EL (cell line): ENCODE measurements around the gene ADD2.

Experiments
- DNase-seq: peaks from one replicate; pipeline ENCODE4 v3.0.0-alpha.2; 2016

The ADD2 gene

GRCh38 chr2:70692256-70692655, 75.7 kb downstream of the ADD2 start:
- no peak for DNase-seq

DNA sequence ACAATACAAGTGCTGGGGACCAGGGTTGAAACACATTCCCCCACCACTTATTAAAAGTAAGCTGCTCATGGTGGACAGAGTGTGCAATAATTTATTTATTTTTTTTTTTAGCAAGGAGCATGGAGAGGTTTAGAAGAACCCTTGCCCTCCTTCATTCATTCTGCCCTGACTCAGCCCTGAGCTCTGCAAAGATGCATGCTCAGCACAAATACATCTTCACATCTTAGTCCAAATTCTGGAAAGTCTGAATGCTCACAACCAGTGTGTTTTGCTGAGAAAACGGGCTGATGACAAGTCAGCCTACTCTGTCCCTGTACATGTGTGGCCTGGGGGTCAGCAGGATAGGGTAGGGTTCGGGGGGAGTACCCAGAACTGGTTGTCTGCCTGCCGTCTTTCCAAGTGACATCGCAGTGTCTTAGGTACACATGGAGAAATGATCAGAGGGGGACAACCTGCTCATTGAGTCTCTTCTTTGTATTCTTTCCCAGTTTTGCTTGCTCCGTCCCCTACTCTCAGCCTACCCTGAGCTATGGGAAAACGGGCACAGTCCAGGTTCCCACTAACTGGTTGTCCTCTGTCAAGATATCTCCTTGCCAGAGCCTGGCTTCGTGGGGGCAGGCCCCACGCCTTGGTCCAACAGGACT, 76.4 kb downstream of the ADD2 start:
- DNase-seq = no peak

GRCh38 chr2:70690846-70691245, 77.2 kb downstream of the ADD2 start:
- DNase-seq = no peak

GRCh38 chr2:70688427-70688826, 79.6 kb downstream of the ADD2 start:
- no peak for DNase-seq

DNA sequence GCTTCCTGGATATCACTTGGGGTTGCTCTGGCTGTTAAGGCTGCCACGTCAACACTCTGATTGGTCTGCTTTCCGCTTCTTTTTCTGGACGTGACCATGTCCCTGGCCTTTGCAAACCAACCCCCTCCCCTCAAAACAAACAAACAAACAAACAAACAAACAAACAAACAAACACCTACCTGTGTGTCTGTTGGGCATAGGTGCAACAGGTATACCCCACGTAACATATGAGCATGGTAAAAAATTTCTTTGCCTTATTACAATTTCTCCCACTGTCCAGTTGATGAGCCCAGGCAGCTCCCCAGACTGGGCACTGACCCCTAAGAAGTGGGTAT, 80.6 kb downstream of the ADD2 start:
- DNase-seq = no peak

DNA sequence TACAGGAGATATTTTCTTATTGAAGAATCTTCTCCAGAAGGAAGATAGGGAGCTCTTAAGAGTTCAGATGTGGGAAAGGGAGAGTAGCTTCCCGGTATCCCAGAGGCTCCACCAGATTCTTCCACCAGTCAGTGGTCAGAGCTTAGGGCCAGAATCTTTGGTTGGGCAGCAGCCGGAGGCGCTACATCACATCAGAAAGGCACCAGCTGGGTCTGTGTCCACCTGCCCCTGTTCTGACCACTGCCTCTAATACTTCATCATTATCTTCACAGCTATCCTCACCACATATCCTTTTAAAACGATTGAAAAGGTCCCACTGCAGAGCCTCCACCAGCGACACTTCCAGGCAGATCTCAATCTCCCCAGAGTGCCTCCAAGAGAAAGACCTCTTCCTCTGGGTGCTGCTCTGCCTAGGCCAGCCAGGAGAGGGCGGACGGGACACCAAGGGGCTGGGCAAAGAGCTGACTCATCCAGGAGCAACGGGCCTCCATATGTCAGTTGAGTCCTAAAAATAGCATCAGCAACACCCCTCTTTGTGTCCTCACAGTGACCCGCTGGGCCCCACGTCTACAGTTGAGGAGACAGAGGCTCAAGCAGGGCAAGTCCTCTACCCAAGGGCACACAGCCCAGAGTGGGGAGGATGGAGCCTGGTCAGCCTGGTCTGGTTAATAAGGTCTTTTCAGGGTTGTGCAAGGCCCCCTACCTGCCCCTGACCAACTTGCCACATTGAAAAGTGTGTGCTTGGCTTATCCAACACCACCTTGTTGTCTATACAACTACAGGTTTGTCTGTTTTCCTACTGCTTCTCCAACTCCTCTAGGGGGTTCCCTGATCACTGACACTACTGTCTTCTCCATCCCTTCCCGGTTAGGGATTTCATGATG, 81.2 kb downstream of the ADD2 start:
- DNase-seq = peak; percentile 73

- no peak for DNase-seq
These were observed 82.2 kb downstream of the ADD2 start for GRCh38 chr2:70685771-70686171.

DNA sequence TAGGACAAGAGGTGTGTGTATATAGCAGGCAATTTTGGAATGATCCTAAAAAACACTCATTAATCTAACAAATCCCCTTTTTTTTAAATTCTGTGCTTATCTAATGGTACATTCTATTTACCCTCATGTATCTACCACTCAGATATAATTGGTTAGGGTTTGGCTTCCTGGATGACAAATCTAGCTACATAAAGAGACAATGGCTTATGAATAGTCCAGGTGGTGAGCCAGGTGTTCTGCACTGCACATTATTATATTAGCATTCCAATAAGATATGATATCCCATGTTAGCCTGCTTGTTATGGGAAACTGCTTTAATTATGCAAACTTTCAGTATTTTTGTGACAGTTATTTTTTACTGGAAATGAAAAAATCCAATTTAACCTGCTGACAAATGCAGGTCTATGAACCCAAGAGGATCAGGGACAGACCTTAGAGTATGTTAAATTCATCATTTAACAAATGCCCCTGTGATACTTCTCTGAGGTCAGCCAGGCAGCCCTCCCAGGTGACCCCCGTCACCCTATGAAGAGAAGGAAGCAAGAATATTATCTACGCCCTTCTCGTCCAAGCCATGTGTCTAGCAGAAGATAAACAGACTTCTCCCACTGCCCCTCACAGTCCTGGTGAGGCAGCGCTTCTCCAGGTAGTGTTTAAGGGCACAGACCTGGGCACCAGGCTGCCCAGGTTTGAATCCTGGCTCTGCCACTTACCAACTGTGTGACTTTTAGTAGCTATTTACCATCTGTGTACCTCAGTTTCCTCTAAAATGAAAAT, 83.0 kb downstream of the ADD2 start:
- no peak for DNase-seq

DNA sequence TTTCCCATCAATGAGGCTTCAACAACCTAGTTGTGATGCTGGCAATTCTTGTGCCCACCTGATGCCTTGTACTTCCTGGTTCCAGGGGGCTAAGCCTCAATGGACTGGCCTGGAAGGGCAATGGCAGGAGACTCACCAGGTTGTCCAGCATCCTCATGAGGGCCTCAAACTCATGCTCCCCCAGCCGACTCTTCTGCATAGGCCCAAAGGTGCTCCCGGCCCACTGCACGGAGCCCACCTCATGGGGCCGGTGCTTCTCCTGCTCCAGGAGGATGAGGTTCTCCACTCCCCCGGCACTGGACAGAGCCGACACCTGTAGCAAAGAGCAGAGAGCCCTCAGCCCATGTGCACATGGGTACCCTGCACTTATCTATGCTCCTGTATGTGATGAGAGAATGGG, 84.5 kb downstream of the ADD2 start:
- no peak for DNase-seq

- DNase-seq = no peak
These were observed 87.3 kb downstream of the ADD2 start for GRCh38 chr2:70680735-70681134.

GRCh38 chr2:70679259-70679658, 88.7 kb downstream of the ADD2 start:
- no peak for DNase-seq

- DNase-seq = no peak
These were observed 89.3 kb downstream of the ADD2 start for GRCh38 chr2:70678576-70679143.

DNA sequence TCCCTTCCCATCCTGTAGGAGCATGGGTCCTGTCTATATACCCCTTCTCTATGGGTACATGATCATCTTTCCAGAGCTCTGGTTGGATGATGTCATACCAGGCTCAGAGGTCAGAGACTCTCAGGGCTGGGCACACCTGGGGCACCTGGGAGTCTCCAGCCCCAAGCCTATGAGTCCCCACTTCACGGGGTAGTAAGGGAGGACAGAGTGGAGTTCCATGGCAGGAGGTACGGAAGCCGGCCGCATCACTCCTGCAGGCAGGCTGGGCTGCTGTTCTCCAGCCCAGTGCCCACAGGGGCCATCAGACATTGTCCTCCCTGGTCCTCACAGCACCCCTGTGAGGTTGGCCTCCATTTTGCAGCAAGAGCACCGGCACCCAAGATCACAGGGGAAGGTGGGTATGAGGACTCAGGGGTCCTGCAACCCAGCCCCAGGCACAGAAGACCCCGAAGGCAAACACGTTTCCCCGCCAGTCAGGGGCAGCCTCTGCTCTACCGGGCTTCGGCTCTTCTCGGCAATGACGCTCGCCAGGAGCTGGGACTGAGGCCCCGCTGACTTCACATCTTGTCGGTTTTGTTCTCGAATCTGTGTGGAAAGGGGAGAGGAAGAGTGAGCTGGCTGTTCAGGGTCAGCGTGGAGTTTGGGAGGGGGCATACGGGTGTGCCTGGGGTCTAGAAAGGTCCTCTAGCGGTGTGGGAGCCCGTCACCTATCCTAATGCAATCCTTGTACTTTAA, 91.5 kb downstream of the ADD2 start:
- no peak for DNase-seq

- DNase-seq = no peak
These were observed 92.1 kb downstream of the ADD2 start for GRCh38 chr2:70675862-70676261.

GRCh38 chr2:70674636-70675430, 93.2 kb downstream of the ADD2 start:
- no peak for DNase-seq

DNA sequence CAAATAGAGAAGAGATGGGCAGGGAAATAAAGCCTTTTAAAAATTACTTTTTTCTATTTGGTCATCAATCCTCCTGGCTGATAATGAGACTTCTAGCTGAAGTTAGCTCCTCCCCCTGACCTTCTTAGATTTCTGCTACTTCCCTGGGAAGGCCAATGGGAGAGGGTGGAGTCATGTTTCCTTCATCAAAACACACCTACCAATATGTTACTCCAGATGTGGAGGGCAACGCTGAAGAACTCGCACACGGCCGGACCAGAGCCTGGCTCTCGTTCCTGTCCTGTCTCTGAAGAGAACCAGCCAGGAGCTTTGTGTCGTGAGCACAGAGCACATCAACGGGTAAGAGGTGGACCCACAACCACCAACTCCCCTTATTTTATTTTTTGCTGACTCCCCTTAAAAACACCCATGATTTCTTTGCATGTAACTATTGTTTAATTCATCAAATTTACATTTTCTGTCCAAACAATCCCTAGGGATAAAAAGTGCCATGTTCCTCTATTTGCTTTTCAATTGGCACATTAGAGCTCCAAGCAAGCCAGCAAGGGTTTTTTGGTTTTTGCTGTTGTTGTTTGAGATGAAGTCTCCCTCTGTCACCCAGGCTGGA, 94.9 kb downstream of the ADD2 start:
- no peak for DNase-seq

DNA sequence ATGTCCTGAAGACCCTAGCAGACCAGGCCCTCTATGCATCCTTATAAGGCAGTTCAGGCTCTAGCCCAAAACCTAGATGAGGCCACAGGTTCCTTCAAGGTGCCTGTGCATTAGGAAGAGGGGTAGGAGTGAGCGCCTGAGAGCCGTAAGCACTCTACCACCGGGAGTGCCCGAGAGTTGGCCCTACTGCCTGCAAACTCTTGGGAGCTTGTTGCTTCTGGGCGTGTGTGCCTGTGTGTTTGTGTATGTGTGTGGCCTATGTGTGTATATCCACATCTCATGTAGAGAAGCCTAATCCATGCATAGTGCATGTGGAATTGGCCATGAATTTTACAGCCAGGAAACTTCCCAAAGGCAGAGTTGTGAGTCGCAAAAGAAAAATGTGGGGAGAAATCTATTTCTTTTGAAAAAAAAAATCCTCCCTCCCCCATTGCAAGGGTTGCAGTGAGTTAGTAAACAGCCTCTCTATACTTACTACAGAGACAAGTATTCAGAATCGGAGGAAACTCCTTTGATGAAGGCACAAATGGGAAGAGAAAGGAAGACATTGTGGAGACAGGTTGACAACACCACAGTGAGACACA, 96.8 kb downstream of the ADD2 start:
- DNase-seq = peak; percentile 38

- no peak for DNase-seq
These were observed 97.4 kb downstream of the ADD2 start for GRCh38 chr2:70670626-70671025.

DNA sequence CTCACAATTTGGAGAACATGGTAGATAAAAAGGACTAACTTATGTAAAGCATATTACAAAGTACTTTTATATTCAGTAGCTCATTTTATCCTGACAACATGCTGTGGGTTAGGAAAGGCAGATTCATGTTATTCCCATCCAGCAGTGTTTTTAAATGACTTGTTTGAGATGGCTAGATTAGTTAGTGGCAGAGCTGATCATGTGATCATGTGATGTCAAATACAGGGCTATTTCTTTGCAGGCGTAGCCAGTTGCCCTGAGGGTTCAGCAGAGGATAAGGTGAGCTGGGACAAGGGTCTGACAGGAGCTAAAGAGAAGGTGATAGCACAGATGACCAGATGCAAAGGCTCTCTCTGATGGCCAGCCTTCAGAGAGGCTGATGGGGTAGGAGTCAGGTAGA, 97.8 kb downstream of the ADD2 start:
- no peak for DNase-seq

GRCh38 chr2:70668911-70669310, 99.1 kb downstream of the ADD2 start:
- DNase-seq = no peak

- no peak for DNase-seq
These were observed 99.6 kb downstream of the ADD2 start for GRCh38 chr2:70668432-70668831.
